ENCODE data around the gene ABHD18. TPM values are rescaled to one million over a fixed set of nuclear protein-coding genes. Genes with fewer than 3 reads are reported as not detected.
"Not testable (repeated sequence)": the region's sequence is repeated elsewhere in the genome, so short reads cannot be mapped to it uniquely, and the experiment has no call there.

Gene ABHD18
- total RNA-seq, 1 donor from 2014 or later, result 14.7 TPM

GRCh38 chr4:128031756-128032384, 66.7 kb downstream of the ABHD18 start:
- Histone ChIP-seq H3K4me1 (no peaks in the 10 kb centered on the region), H3K27ac (no peak overlapping the region), H3K9ac (no peak overlapping the region), H4K20me1 (ENCODE audit: low read depth) (no peaks in the 10 kb centered on the region), H3K79me2 (ENCODE audit: low read depth) (no peaks in the 10 kb centered on the region), H2AFZ (replicated peaks) (no peak overlapping the region), H3K36me3 (peaks cover 4% of the 10 kb centered on the region), H3K9me3 (ENCODE audit: low read depth) (no peaks in the 10 kb centered on the region), H3K4me3 (no peak overlapping the region), H3F3A (ENCODE audit: low read depth) (no peaks in the 10 kb centered on the region), H3K4me2 (no peak overlapping the region), H3K27me3 (no peaks in the 10 kb centered on the region)
- Mint-ChIP-seq H3K27ac (no peak overlapping the region), H3K9me3 (no peaks in the 10 kb centered on the region), H3K36me3 (peaks cover 9% of the 10 kb centered on the region), H3K4me1 (no peaks in the 10 kb centered on the region), H3K27me3 (ENCODE audit: insufficient read depth, low read depth) (no peaks in the 10 kb centered on the region), H3K4me3 (no peak overlapping the region)
- no peak for DNase-seq (ENCODE audit: low spot score)
- TF ChIP-seq CTCF (IDR thresholded peaks at IDR 0.05) (no peak), EZH2 (IDR thresholded peaks at IDR 0.05) (no peak), EZH2phosphoT487 (IDR thresholded peaks at IDR 0.05) (no peak)

GRCh38 chr4:128039568-128039967, 74.4 kb downstream of the ABHD18 start:
- no peaks in the 10 kb centered on the region for H3F3A ChIP-seq (ENCODE audit: low read depth)
- H4K20me1 ChIP-seq (ENCODE audit: low read depth), result no peaks in the 10 kb centered on the region
- H3K4me3 ChIP-seq, result no peak overlapping the region
- TF ChIP-seq CTCF (IDR thresholded peaks at IDR 0.05), result no peak
- TF ChIP-seq EZH2phosphoT487 (IDR thresholded peaks at IDR 0.05), result no peak
- no peak for TF ChIP-seq EZH2 (IDR thresholded peaks at IDR 0.05)
- no peak overlapping the region for H3K9ac ChIP-seq
- Mint-ChIP-seq H3K36me3 (no peaks in the 10 kb centered on the region), H3K4me3 (no peak overlapping the region), H3K27me3 (ENCODE audit: insufficient read depth, low read depth) (no peaks in the 10 kb centered on the region), H3K27ac (no peak overlapping the region), H3K4me1 (no peaks in the 10 kb centered on the region), H3K9me3 (no peaks in the 10 kb centered on the region)
- no peak overlapping the region for H2AFZ ChIP-seq (replicated peaks)
- DNase-seq (ENCODE audit: low spot score), result no peak
- no peaks in the 10 kb centered on the region for H3K27me3 ChIP-seq
- H3K4me2 ChIP-seq, result no peak overlapping the region
- H3K36me3 ChIP-seq, result no peaks in the 10 kb centered on the region
- H3K4me1 ChIP-seq, result no peaks in the 10 kb centered on the region
- H3K27ac ChIP-seq, result no peak overlapping the region
- no peaks in the 10 kb centered on the region for H3K79me2 ChIP-seq (ENCODE audit: low read depth)
- no peaks in the 10 kb centered on the region for H3K9me3 ChIP-seq (ENCODE audit: low read depth)

- not testable (repeated sequence) for H3K36me3 Mint-ChIP-seq
Measured at GRCh38 chr4:128047019-128047418, 81.8 kb downstream of the ABHD18 start.

GRCh38 chr4:128047514-128047913, 82.3 kb downstream of the ABHD18 start:
- H3K9me3 Mint-ChIP-seq; H3K9me3 ChIP-seq (ENCODE audit: low read depth); H3K4me1 ChIP-seq; H3K4me1 Mint-ChIP-seq; H3K27ac Mint-ChIP-seq; DNase-seq (ENCODE audit: low spot score); H3K27me3 ChIP-seq; H3F3A ChIP-seq (ENCODE audit: low read depth); H3K36me3 Mint-ChIP-seq; H3K4me2 ChIP-seq; H3K36me3 ChIP-seq; H3K4me3 Mint-ChIP-seq; H3K27ac ChIP-seq; H2AFZ ChIP-seq (replicated peaks); H3K79me2 ChIP-seq (ENCODE audit: low read depth); H3K27me3 Mint-ChIP-seq (ENCODE audit: insufficient read depth, low read depth); H4K20me1 ChIP-seq (ENCODE audit: low read depth); H3K4me3 ChIP-seq; H3K9ac ChIP-seq: not testable (repeated sequence)

More at GRCh38 chr4:128047019-128047418, 81.8 kb downstream of the ABHD18 start:
- not testable (repeated sequence) for H3K9me3 ChIP-seq (ENCODE audit: low read depth); H3K27me3 Mint-ChIP-seq (ENCODE audit: insufficient read depth, low read depth); H3K4me2 ChIP-seq; H3K27ac ChIP-seq; H3F3A ChIP-seq (ENCODE audit: low read depth); H4K20me1 ChIP-seq (ENCODE audit: low read depth); H3K27me3 ChIP-seq; H3K4me3 ChIP-seq; H3K9me3 Mint-ChIP-seq; H3K4me3 Mint-ChIP-seq; H2AFZ ChIP-seq (replicated peaks); H3K9ac ChIP-seq; H3K36me3 ChIP-seq; DNase-seq (ENCODE audit: low spot score); H3K4me1 Mint-ChIP-seq; H3K79me2 ChIP-seq (ENCODE audit: low read depth); H3K4me1 ChIP-seq
- peak overlapping the region; percentile 53 for H3K27ac Mint-ChIP-seq

All from neural progenitor cell (in vitro differentiated cells).